H1 (cell line): Measurements from ENCODE around the gene ASXL1. TPM values are rescaled to one million over a fixed set of nuclear protein-coding genes. Genes with fewer than 3 reads are reported as not detected.

Experiments used
- RBBP5 ChIP-seq: IDR thresholded peaks from 2 replicates; pipeline ENCODE4 v1.7.1; 2012; ENCODE audit warnings: low read depth, mild to moderate bottlenecking, inconsistent platforms, low read length, moderate library complexity, borderline replicate concordance
- polyA plus RNA-seq, 7 experiments: library from polyadenylated mRNA; depleted of rRNA in 3 of 7; stranded (reverse) in 5 of 7; unstranded in 2 of 7; fragments of >200 nt in 5 of 7; fragments of 200-250 nt in 2 of 7; gene quantifications; 1 replicate in 5 of 7; 2 replicates in 1 of 7; 4 replicates in 1 of 7; pipeline versions ENCODE4 v1.2.1 to v1.2.3, GENCODE V29; 2011 to 2013; ENCODE audit warnings: missing spikeins in 2 of 7, mixed read lengths in 2 of 7
- total RNA-seq: library from RNA; stranded (reverse); fragmentation: NEBNext Ultra II Directional; extraction: Animal tissue kit (Norgen Biotek cat#: 25700); gene quantifications from 2 replicates; pipeline ENCODE4 v1.2.1, GENCODE V29; 2021

The ASXL1 gene
- total and polyA plus RNA-seq, 2 of the 8 experiments (the other 6 are each of a cell fraction or from before 2014, with no cell fraction given): 10.6 to 26.5 TPM

DNA sequence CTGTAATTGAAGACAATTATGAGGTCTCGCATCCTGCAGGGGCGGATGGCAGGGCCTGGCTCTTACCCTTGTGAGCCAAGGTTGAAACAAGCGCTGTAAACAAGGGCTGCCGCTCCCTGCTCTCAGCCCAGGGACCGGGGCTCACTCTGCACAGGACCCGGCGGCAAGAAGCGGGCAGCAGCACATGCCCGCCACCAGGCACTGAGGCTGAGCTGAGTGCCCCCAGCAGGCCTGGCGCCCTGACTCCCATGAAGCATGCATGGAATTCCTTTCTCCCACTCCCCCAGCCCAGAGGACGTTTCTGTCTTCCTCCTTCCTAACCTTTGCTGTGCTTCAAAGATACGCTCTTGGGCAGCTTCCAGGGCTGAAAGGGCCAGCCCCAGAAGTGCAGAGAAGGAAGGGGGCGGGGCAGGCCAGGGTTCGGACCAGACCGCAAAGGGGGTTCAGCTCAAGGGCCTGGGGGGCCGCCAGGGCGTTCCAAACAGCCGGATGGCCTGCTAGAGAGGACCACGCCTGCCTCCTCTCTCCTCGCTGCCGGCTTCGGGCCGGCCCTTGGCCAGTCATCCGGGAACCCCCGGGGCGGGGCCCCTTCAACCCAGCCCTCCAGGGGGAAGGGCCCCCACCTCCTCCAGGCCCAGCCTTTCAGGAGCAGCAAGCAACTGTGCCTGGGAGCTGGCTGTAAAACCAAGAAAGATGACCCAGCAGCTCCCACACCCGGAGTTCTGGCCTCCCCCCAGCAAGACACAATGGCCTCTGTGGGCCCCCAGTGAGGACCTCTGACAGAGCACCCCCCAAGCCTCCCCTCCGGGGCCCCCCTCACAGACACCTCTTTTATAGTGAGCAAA, 117.1 kb downstream of the ASXL1 start (continued):
- peak; percentile 20; the same call in 1 of the 2 replicates for TF ChIP-seq RBBP5
